ENCODE measurements around the gene PKDREJ.
"Not testable (repeated sequence)": the region's sequence is repeated elsewhere in the genome, so short reads cannot be mapped to it uniquely, and the experiment has no call there.

Gene PKDREJ
- 0 to 0.25 (median 0) reads per million in 9 experiments for total RNA-seq

- peaks cover 6% of the 10 kb centered on the region for H3K36me3 Mint-ChIP-seq (ENCODE audit: insufficient read depth)
- H3K9me3 Mint-ChIP-seq = no peaks in the 10 kb centered on the region
- ATAC-seq (replicated peaks) = no peak
- H3K4me1 Mint-ChIP-seq (ENCODE audit: low read depth in 2 of 2) = peaks cover 13 to 19% of the 10 kb centered on the region in 2 donors
- no peak for DNase-seq
- H3K27me3 Mint-ChIP-seq = peaks cover 35 to 53% of the 10 kb centered on the region in 2 donors
- peak within 1 kb of the TSS; percentile 55 to 69 for H3K4me3 Mint-ChIP-seq
- H3K27ac Mint-ChIP-seq = peak within 1 kb of the TSS in 1 of 2 donors; percentile 44
These were observed at the start of gene PKDREJ for GRCh38 chr22:46263216-46263590. PKDREJ (minus strand) TSS chr22:46263343; CDS start chr22:46263322, 21 bp downstream.

- not testable (repeated sequence) for H3K4me1 Mint-ChIP-seq (ENCODE audit: low read depth in 2 of 2); H3K27ac Mint-ChIP-seq; H3K27me3 Mint-ChIP-seq; ATAC-seq (replicated peaks); H3K4me3 Mint-ChIP-seq; DNase-seq; H3K36me3 Mint-ChIP-seq (ENCODE audit: insufficient read depth); H3K9me3 Mint-ChIP-seq
These were observed 49.7 kb upstream of the PKDREJ start for GRCh38 chr22:46312848-46313247.

GRCh38 chr22:46312056-46312455 is 48.9 kb upstream of the PKDREJ start:
- Mint-ChIP-seq H3K4me3 (no peak overlapping the region), H3K4me1 (ENCODE audit: low read depth in 2 of 2) (peaks cover 0 to 2% of the 10 kb centered on the region in 2 donors), H3K9me3 (no peaks in the 10 kb centered on the region), H3K27ac (no peak overlapping the region), H3K27me3 (no peaks in the 10 kb centered on the region), H3K36me3 (ENCODE audit: insufficient read depth) (peaks cover 5% of the 10 kb centered on the region)
- ATAC-seq (replicated peaks) (no peak), DNase-seq (no peak)

GRCh38 chr22:46309526-46310085 is 46.5 kb upstream of the PKDREJ start:
- Mint-ChIP-seq H3K36me3 (ENCODE audit: insufficient read depth) (peaks cover 5% of the 10 kb centered on the region), H3K27me3 (no peaks in the 10 kb centered on the region), H3K4me1 (ENCODE audit: low read depth in 2 of 2) (peaks cover 0 to 2% of the 10 kb centered on the region in 2 donors), H3K4me3 (no peak overlapping the region), H3K9me3 (no peaks in the 10 kb centered on the region), H3K27ac (peak overlapping the region; percentile 39 to 55)
- DNase-seq = no peak
- ATAC-seq (replicated peaks) = no peak

GRCh38 chr22:46308283-46308988 is 45.3 kb upstream of the PKDREJ start:
- Mint-ChIP-seq H3K4me1 (ENCODE audit: low read depth in 2 of 2) (peaks cover 0 to 2% of the 10 kb centered on the region in 2 donors), H3K9me3 (no peaks in the 10 kb centered on the region), H3K4me3 (no peak overlapping the region), H3K36me3 (ENCODE audit: insufficient read depth) (peaks cover 8% of the 10 kb centered on the region), H3K27me3 (no peaks in the 10 kb centered on the region), H3K27ac (peak overlapping the region in 1 of 2 donors; percentile 35)
- DNase-seq (no peak), ATAC-seq (replicated peaks) (no peak)

- H3K27ac Mint-ChIP-seq = no peak overlapping the region
- H3K4me1 Mint-ChIP-seq (ENCODE audit: low read depth in 2 of 2) = no peaks in the 10 kb centered on the region
- H3K9me3 Mint-ChIP-seq = no peaks in the 10 kb centered on the region
- no peak for DNase-seq
- H3K4me3 Mint-ChIP-seq = no peak overlapping the region
- H3K27me3 Mint-ChIP-seq = no peaks in the 10 kb centered on the region
- peaks cover 5% of the 10 kb centered on the region for H3K36me3 Mint-ChIP-seq (ENCODE audit: insufficient read depth)
- ATAC-seq (replicated peaks) = no peak
These were observed 40.3 kb upstream of the PKDREJ start for GRCh38 chr22:46303347-46303965.

- Mint-ChIP-seq H3K36me3 (ENCODE audit: insufficient read depth) (peaks cover 18% of the 10 kb centered on the region), H3K27me3 (no peaks in the 10 kb centered on the region), H3K4me3 (no peak overlapping the region)
These were observed 37.3 kb upstream of the PKDREJ start for GRCh38 chr22:46300491-46300890.

GRCh38 chr22:46299101-46299500 is 36.0 kb upstream of the PKDREJ start:
- peak overlapping the region in 1 of 2 donors; percentile 9 for H3K4me3 Mint-ChIP-seq
- ATAC-seq (replicated peaks) (no peak), DNase-seq (no peak)
- H3K9me3 Mint-ChIP-seq = no peaks in the 10 kb centered on the region
- H3K36me3 Mint-ChIP-seq (ENCODE audit: insufficient read depth) = peaks cover 18% of the 10 kb centered on the region
- H3K27me3 Mint-ChIP-seq = no peaks in the 10 kb centered on the region
- H3K27ac Mint-ChIP-seq = no peak overlapping the region
- peaks cover 17 to 25% of the 10 kb centered on the region in 2 donors for H3K4me1 Mint-ChIP-seq (ENCODE audit: low read depth in 2 of 2)

More at GRCh38 chr22:46300491-46300890, 37.3 kb upstream of the PKDREJ start:
- Mint-ChIP-seq H3K27ac (no peak overlapping the region), H3K9me3 (no peaks in the 10 kb centered on the region), H3K4me1 (ENCODE audit: low read depth in 2 of 2) (peaks cover 10 to 18% of the 10 kb centered on the region in 2 donors)
- no peak for ATAC-seq (replicated peaks)
- DNase-seq = no peak

GRCh38 chr22:46297151-46297812 is 34.1 kb upstream of the PKDREJ start:
- ATAC-seq (replicated peaks) (no peak), DNase-seq (no peak)
- H3K4me3 Mint-ChIP-seq = peak overlapping the region; percentile 95
- H3K9me3 Mint-ChIP-seq = no peaks in the 10 kb centered on the region
- no peaks in the 10 kb centered on the region for H3K27me3 Mint-ChIP-seq
- H3K27ac Mint-ChIP-seq = peak overlapping the region; percentile 17 to 98
- H3K4me1 Mint-ChIP-seq (ENCODE audit: low read depth in 2 of 2) = peaks cover 26 to 35% of the 10 kb centered on the region in 2 donors
- H3K36me3 Mint-ChIP-seq (ENCODE audit: insufficient read depth) = peaks cover 30% of the 10 kb centered on the region

GRCh38 chr22:46296257-46297150 is 33.4 kb upstream of the PKDREJ start, which contains the start of gene GTSE1:
GTSE1 (plus strand) TSS chr22:46296870; CDS start chr22:46297401, 531 bp downstream.
- peaks cover 35% of the 10 kb centered on the region for H3K36me3 Mint-ChIP-seq (ENCODE audit: insufficient read depth)
- peak within 1 kb of the TSS; percentile 95 for H3K4me3 Mint-ChIP-seq
- H3K4me1 Mint-ChIP-seq (ENCODE audit: low read depth in 2 of 2) = peaks cover 27 to 35% of the 10 kb centered on the region in 2 donors
- peak; percentile 94 to 96 (median 95) for DNase-seq
- peak within 1 kb of the TSS; percentile 98 for H3K27ac Mint-ChIP-seq
- H3K27me3 Mint-ChIP-seq = no peaks in the 10 kb centered on the region
- peak; percentile 97 for ATAC-seq (replicated peaks)
- no peaks in the 10 kb centered on the region for H3K9me3 Mint-ChIP-seq

- peaks cover 43% of the 10 kb centered on the region for H3K36me3 Mint-ChIP-seq (ENCODE audit: insufficient read depth)
These were observed 32.3 kb upstream of the PKDREJ start for GRCh38 chr22:46295277-46295971.

GRCh38 chr22:46294784-46295183 is 31.6 kb upstream of the PKDREJ start:
- ATAC-seq (replicated peaks) (no peak), DNase-seq (no peak)
- Mint-ChIP-seq H3K27me3 (no peaks in the 10 kb centered on the region), H3K27ac (peak overlapping the region in 1 of 2 donors; percentile 98), H3K9me3 (no peaks in the 10 kb centered on the region), H3K36me3 (ENCODE audit: insufficient read depth) (peaks cover 50% of the 10 kb centered on the region), H3K4me1 (ENCODE audit: low read depth in 2 of 2) (peaks cover 37 to 50% of the 10 kb centered on the region in 2 donors), H3K4me3 (peak overlapping the region; percentile 95)

More at GRCh38 chr22:46295277-46295971, 32.3 kb upstream of the PKDREJ start:
- H3K9me3 Mint-ChIP-seq = no peaks in the 10 kb centered on the region
- H3K27ac Mint-ChIP-seq = peak overlapping the region in 1 of 2 donors; percentile 98
- no peaks in the 10 kb centered on the region for H3K27me3 Mint-ChIP-seq
- peak overlapping the region; percentile 95 for H3K4me3 Mint-ChIP-seq
- ATAC-seq (replicated peaks) (no peak), DNase-seq (no peak)
- peaks cover 33 to 43% of the 10 kb centered on the region in 2 donors for H3K4me1 Mint-ChIP-seq (ENCODE audit: low read depth in 2 of 2)
